ENCODE results near the gene NPRL2. TPM values are rescaled to one million over a fixed set of nuclear protein-coding genes. Genes with fewer than 3 reads are reported as not detected.

Gene NPRL2
- 20.6 TPM for total RNA-seq

DNA sequence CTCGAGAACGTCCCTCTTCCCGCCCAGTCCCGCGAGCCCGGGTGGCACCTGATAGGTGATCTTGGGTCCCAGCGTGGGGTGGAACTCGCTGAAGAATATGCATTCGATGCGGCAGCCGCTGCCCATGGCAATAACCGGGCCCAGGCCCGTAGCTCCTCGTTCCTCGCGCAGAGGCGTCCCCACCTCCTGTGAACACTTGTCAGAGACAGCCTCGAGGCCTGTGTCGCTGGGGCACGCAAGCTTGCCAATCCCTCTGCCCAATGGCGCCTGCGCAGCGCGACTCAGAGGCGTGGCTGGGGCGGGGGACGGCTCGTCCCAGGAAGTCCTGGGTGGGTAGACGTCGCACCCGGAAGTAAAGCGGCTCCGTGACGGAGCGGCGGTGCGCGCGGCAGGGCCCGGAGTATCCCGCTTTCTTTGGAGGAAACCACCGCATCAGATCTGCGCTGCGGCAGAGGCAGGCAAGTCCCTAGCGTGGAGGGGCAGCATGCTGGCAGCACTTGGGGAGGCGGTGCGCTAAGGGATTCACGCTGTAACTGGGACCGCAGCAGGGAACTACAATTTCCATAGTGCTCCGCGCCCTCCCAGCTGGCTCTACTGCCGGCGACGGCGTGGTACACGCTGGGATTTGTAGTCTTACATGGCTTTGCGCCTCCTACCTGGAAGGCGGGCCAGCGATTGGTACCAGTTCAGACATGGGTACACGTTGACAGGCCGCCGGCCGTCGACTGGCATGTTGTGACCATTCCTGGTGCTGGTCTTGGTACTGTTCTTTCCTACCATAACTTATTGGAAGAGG, at the start of gene NPRL2, which contains the start of gene CYB561D2:
NPRL2 (minus strand) TSS at position 249 of the 796 bp plus-strand sequence; CDS start at position 126, 123 bp downstream.
CYB561D2 (plus strand) TSS at position 336 of the 796 bp plus-strand sequence. CDS start 572 bp downstream, outside the sequence.
- intact Hi-C loops (cut with DNase I), result no loop called here
- peak; percentile 96 for ATAC-seq

DNA sequence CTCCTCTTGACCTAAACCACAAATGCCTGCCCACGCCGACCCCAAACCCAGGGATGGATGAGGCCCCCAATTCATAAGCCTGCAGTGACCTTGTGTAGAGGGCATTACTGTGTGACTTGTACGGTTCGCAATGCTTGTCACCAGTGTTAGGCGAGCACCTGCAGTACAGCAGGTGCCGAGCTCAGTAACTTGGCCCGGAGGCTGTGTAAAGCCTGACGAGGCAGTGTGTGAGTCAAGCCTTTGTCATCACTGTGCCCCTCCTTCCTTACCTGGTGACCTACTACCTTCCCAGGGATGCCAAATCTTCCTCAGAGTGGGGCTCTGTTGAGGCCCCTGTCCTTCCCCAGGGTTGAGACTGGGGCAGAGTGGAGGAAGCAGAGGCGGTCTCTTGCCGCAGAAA, 45.9 kb upstream of the NPRL2 start:
- ATAC-seq, result no peak
- DNase-seq (ENCODE audit: low spot score), result no peak
- intact Hi-C loops (cut with DNase I), result no loop called here

More for the DNA sequence above, at the start of gene NPRL2, which contains the start of gene CYB561D2:
- peak; percentile 98 for DNase-seq (ENCODE audit: low spot score)

DNA sequence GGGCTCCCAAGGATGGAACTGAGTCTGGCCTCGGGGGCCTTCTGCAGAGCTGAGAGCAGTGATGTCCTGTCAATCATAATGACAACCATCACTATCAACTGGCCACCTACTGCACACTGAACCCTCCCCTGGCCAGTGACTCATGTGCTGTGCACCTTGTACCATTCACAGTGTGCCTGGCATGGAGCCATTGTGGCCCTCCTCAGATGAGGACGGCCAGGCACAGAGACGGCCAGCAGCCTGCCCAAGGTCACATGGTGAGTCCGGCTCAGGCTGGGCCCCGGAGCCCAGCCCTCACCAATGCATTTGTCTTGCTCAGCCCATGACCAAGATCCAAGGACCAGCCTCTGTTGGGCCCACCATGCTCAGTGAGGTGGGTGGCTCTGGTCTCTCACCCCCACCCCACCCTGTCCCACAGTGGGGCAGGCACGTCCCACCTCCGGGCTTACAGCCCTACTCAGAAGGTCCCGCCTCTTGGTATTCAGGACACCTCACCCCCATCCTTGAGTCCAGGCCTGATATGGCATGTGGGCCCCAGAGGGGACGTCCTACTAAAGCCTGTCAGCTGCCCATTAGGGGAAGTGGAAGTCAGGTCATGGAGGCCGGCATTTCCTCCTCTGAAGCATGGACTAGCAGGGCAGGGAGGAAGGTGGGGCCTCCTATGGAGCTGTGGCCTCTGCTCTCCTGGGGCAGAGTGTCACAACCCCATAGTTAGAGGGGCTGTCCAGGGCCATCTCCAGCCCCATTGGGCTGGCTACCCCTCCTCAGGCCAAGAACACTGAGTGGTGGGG, 44.7 kb upstream of the NPRL2 start:
- intact Hi-C loops (cut with DNase I), result no loop called here
- no peak for DNase-seq (ENCODE audit: low spot score)
- no peak for ATAC-seq

DNA sequence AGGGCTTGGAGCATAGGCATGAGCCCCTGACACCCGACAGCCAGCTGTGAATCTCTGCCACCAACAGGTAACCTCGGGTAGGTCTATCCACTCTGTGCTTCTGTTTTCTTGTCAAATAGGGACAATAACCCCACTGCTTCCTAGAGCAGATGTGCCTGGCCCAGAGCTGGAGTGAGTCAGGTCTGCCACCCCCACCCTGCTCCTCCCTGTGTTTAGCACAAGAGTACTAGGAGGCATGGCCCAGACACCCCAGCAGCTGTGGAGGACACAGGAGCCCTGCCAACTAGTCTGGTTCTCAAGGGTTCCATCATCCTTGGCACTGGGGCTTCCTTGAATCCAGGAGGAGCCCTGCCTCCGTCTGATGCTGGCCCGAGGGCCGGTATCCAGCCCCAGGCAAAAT, 42.5 kb upstream of the NPRL2 start:
- intact Hi-C loops (cut with DNase I), result no loop called here
- ATAC-seq (no peak), DNase-seq (ENCODE audit: low spot score) (no peak)

DNA sequence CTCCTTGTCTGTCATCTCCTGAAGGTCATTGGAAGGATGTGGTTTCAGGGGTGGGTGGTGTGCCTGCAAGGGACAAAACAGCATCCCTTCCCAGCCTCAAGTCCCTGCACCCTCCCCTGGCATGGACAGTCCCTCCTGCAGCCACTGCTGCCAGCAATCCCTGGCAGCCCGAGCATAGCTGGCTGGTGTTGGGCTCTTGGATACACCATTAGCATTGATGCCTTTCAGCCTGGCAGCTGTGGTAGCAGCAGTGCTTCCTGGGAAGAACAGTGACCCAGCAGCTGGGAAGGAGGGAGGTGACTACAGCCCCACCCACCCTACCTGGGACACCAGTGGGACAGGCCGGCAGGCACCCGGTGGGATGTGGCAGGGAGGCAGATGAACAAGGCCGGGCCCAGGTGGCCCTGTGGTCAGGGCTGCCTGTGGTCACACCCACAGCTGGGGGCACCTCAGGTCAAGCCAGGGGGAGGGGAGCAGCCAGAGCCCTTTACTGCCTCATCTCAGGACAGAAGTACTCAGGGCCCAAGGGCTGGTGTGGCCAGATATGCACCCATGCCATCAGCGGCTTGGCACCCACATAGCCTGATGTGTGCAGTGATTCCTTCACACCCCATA, 41.6 kb upstream of the NPRL2 start:
- DNase-seq (ENCODE audit: low spot score) (no peak), ATAC-seq (no peak)
- intact Hi-C loops (cut with DNase I), result no loop called here

DNA sequence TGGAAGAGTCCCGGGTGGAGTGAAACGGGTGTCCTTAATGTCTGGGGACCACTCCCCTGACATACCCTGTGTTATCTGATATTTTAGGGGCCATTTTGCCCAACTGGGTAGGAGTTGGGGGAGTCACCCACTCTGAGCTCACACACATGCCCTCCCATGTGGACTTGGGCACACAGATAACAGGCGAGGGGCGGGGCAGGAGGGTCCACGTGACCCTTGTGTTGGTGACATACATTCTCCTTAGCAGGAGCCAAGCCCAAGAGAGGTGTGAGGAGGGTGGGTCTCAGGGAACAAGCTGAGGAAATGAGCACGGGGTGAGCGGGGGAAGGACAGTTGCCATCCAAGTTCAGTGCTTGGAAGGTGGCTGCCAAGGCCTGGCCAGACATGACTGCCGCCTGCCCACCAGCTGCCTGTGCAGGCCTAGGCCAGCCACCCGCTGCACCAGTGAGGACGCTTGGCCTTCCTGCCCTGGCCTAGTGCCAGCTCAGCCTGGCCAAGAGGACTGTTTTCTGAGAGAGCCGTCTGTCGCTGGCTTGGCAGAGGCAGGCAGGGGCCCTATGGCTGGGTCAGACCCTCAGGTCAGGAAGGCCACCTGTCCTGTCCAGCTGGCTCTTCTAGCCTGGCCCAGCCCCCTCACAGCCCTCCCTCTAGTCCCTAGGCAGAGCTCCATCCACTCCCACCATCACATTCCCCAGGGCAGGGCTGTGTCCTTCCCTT, 40.1 kb upstream of the NPRL2 start:
- DNase-seq (ENCODE audit: low spot score) (peak; percentile 72), ATAC-seq (peak; percentile 59)
- intact Hi-C loops (cut with DNase I), result no loop called here

DNA sequence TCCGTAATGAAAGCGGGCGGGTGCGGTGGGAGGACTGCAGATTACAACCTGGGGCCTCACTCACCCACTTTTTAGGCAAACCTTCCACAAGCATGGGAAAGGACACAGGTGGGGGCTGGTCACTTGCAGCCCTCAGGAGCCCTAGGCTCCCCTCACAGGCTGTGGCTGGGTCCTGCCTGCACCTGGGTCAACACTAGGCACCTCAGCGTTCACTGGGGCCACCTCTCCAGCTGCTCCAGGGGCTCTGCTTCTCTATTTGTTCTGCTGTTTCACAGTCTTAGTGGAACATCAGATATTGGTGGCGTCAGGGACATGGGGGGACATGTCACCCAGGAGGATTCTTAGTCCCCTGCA, 38.8 kb upstream of the NPRL2 start:
- intact Hi-C loops (cut with DNase I), result no loop called here
- DNase-seq (ENCODE audit: low spot score), result no peak
- no peak for ATAC-seq

DNA sequence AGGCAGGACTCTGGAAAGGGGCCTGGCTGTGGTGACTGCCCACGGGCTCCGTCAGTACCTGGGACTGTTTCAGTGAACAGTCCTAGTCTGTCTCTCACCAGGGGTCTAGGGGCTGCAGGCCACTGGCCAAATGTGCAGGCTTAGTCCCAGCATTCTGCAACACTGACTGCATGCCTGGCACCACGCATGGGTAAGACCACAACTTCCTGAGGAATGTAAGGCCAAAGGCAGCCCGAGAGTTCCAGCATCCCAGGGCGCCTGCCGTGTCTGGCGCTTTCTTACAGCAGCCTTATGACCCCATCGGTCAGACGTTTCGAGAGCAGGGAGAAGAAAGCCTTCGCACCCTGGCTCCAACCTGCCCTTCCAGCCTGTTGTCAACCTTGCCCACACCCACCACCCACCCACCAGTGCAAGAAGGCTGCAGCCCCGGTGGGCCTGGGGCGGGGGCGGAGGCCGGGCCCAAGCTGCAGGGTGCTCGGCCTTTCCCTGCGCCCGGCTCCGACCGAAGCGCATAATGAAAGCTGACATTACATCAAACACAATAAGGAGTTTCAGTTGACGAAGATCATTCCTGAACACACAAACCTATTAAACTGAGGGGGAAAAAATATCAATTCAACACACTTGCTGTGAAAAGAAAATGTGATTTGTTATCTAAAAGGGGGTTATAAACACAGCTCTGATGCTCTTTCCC, 38.3 kb upstream of the NPRL2 start:
- no peak for DNase-seq (ENCODE audit: low spot score)
- no peak for ATAC-seq
- intact Hi-C loops (cut with DNase I), result no loop called here

DNA sequence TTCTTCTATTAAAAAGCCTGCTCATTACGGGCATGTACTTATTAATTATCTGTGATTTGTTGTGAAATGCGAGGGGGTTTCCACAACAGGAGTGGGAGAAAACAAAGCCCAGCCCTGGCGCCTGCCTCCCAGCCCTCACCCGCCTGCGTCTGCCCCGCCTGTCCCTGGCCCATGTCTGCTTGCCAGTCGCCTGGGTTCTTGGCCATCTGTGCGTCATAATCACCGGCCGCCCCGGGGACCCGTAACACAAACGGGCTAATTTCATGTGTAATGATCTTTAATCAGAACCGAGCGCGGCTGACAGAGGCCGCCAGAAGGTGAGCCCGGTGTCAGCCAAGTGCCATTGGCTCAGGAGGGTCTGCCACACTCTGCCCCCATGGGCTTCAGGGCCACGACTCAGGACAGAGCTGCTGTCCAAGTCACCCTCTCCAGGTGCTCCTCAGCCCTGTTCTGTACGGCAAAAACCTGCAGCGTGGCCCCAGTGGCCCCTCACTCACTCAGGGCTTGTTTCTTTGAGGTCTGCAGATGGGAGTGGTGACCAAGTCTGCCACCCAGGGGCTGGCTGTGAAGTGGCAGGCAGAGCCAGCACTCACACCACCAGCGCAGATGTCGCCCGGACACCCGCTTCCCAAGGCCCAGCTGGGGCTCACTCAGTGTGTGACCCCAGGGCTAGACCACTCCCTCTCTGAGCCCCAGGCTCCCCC, 37.6 kb upstream of the NPRL2 start:
- intact Hi-C loops (cut with DNase I), result no loop called here
- DNase-seq (ENCODE audit: low spot score) (no peak), ATAC-seq (no peak)

DNA sequence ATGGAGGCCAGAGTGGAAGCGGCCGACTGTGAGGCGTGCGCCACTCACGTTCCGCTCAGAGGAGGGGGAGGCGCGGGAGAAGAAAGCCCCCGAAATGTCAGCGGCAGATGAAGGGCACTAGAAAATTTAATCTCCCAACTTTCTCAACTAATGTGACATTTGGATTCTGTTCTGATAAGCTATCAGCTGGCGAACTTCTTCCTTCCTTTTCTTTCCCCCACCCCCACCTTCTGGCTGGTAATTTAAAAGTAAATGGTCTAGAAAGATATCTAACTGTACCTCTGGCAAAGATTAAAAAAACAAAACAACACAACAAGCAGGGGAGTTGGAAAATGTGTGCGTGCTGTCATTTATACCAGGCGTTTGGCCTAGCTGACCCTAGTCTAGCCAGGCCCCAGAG, 35.2 kb upstream of the NPRL2 start:
- DNase-seq (ENCODE audit: low spot score) (no peak), ATAC-seq (no peak)
- intact Hi-C loops (cut with DNase I), result no loop called here

DNA sequence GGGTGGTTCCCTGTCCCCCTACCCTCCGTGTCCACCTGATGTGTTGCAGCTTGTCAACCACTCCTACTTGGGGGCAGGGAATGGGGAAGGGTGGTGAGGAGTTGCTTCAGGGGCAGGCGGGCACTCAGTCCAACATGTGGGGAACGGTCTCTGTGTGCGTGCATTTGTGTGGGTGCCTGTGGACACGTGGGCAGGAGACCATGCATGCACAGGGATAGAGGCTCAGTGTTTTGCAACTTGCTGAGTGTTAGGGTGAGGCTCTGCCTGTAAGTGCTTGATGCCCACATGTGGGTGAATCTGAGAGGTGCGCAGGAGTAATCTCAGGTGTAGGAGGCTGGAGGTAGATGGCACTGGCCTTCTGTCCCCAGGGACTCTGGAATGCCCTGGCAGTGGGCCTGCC, 33.2 kb upstream of the NPRL2 start:
- DNase-seq (ENCODE audit: low spot score) (no peak), ATAC-seq (no peak)
- intact Hi-C loops (cut with DNase I), result no loop called here

DNA sequence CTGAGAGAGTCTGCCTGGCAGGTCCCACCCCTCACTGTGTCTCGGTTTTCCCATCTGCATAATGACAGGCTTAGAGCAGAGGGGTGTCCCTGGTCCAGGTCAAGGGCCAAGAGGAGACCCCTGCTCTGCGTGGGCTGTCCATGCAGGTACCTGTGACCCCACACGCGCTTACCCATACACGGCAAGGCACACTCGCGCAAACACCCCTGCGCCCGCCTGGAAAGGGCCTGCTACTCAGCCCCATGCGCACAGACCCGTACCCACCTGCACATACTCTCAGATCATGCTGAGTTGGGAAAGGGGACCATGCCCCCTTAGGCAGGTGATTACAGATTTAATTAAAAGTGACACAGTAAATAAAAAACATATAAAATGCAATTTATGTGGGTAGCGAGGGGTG, 32.1 kb upstream of the NPRL2 start:
- intact Hi-C loops (cut with DNase I), result no loop called here
- DNase-seq (ENCODE audit: low spot score) (no peak), ATAC-seq (no peak)

DNA sequence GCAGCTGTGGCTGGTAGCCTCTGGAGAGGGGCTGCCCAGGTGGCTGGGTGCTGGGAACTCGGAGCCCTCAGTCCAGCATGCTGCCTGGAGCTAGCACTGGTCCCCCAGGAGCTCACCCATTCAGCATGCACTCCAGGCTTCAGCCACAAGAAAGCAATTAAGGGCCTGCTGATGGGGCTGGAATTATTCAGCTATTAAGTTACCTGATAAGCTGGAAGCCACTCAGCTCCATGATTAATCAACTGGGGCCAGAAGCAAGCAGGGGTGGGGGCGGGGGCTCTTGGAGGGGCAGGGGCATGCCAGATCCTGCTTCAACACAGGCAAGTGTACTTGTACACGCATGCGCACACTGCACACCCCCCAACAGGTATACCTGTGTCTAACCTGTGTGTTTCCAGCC, 30.8 kb upstream of the NPRL2 start:
- ATAC-seq, result no peak
- intact Hi-C loops (cut with DNase I), result no loop called here
- no peak for DNase-seq (ENCODE audit: low spot score)

DNA sequence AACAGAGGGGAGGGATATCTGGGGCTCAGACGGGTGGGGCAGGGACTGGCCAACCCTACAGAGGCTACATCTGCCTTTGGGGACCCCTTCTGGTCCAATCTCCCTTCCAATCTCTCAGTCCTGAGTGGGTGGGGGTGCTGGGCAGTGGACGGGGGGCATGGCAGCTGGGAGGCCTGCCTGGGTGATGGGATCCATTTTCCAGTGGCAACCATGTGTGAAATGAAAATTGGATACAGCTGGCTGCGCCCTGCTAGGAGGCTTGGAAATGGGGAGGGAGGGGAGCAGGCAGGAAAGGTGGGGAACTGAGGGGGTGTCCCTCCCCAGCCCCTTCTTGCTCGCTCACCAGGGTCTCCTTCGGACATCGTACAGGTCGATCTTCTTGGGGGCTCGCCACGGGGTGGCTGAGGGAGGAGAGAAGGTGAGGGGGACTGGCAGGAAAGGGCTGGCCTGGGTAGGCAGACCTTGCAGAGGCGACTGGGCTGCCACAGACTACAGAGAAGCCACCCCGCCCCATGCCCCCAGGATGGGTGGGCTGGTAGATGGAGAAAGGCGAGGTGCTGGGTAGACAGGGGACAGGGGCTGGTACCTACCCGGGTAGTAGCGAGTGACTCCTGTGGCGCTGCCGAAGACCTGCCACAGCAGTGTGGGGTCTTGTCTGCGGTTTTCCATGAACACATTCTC, 30.0 kb upstream of the NPRL2 start:
- intact Hi-C loops (cut with DNase I), result no loop called here
- DNase-seq (ENCODE audit: low spot score) (no peak), ATAC-seq (no peak)

DNA sequence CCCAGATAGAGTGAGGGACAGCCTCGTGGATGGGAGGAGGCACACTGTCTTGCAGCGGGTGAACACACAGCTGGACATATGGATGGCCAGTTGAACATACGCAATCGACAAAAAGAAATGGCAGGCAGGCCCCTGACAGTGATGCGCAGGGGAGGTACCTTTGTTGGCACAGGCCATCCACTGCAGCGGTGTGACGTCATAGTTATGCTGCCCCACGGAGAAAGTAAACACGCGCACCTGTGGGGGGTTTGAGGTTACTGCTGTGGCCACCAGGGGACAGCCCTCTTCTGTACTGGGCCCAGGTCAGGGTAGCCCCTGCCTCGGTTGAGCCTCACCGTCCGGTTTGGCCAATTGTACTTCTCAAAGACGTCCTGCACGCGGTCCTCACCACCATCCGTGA, 28.2 kb upstream of the NPRL2 start:
- no peak for ATAC-seq
- DNase-seq (ENCODE audit: low spot score), result no peak
- intact Hi-C loops (cut with DNase I), result no loop called here

DNA sequence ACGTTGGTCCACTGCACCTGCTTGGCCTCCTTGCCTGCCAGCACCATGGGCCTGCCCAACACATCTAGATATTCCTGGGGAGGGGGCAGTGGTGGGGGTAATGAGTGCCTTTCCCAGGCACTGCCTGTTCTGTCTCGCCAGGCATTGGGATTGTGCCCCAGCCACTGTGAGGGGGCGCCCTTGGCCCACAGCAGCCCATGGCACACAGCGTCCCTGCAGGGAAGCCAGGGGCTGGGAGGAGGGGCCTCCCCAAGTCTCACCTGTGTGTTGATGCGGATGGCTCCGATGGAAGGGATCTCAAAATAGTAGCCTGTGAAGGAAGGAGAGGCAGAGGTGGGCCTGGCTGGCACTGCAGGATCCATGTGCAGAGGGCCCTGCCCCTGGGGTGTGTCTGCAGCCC, 27.4 kb upstream of the NPRL2 start:
- DNase-seq (ENCODE audit: low spot score) (no peak), ATAC-seq (no peak)
- intact Hi-C loops (cut with DNase I), result no loop called here

DNA sequence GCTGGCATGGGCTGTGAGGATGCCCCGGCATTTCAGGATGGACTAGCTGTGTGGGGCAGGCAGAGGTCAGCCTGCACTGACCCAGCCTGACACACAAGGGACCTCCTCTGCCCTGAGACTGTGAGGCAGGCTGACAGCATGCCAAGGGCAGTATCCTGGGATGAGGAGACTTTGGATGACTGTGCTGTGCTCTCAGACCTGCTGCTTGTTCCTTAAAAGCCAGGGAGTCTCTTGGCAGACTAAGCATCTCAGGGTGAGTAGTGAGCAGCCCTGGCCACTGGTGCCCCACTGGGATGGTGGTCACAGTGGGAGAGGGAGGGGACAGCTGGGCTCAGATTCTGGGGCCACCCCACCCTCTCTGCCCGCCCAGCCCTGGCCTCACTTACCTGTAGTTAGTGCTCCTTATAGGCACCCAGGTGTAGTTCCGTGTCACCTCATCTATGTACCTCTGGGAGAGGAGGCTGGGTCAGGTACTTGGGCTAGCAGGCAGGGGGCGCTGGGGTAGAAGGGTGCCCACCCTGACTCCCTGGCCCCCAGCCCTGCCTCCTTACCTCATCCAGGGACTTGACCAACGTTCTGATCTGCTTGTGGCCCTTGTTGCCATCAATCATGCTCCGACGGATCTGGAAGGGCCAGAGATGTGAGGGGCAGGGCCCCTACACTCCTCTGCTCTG, 24.8 kb upstream of the NPRL2 start:
- no peak for ATAC-seq
- no peak for DNase-seq (ENCODE audit: low spot score)
- intact Hi-C loops (cut with DNase I), result no loop called here
